SW 1271 (cell line): Measurements from ENCODE around the gene UGGT1.
A peak's percentile ranks its signal among the peaks of the same experiment; 100 is the strongest.

ENCODE experiments used
- DNase-seq, 2 experiments: peaks; one replicate each; lab custom pipeline; 2025; lab: John Stamatoyannopoulos, UW

UGGT1 gene, protein sequence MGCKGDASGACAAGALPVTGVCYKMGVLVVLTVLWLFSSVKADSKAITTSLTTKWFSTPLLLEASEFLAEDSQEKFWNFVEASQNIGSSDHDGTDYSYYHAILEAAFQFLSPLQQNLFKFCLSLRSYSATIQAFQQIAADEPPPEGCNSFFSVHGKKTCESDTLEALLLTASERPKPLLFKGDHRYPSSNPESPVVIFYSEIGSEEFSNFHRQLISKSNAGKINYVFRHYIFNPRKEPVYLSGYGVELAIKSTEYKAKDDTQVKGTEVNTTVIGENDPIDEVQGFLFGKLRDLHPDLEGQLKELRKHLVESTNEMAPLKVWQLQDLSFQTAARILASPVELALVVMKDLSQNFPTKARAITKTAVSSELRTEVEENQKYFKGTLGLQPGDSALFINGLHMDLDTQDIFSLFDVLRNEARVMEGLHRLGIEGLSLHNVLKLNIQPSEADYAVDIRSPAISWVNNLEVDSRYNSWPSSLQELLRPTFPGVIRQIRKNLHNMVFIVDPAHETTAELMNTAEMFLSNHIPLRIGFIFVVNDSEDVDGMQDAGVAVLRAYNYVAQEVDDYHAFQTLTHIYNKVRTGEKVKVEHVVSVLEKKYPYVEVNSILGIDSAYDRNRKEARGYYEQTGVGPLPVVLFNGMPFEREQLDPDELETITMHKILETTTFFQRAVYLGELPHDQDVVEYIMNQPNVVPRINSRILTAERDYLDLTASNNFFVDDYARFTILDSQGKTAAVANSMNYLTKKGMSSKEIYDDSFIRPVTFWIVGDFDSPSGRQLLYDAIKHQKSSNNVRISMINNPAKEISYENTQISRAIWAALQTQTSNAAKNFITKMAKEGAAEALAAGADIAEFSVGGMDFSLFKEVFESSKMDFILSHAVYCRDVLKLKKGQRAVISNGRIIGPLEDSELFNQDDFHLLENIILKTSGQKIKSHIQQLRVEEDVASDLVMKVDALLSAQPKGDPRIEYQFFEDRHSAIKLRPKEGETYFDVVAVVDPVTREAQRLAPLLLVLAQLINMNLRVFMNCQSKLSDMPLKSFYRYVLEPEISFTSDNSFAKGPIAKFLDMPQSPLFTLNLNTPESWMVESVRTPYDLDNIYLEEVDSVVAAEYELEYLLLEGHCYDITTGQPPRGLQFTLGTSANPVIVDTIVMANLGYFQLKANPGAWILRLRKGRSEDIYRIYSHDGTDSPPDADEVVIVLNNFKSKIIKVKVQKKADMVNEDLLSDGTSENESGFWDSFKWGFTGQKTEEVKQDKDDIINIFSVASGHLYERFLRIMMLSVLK (N-terminal part only)

DNA sequence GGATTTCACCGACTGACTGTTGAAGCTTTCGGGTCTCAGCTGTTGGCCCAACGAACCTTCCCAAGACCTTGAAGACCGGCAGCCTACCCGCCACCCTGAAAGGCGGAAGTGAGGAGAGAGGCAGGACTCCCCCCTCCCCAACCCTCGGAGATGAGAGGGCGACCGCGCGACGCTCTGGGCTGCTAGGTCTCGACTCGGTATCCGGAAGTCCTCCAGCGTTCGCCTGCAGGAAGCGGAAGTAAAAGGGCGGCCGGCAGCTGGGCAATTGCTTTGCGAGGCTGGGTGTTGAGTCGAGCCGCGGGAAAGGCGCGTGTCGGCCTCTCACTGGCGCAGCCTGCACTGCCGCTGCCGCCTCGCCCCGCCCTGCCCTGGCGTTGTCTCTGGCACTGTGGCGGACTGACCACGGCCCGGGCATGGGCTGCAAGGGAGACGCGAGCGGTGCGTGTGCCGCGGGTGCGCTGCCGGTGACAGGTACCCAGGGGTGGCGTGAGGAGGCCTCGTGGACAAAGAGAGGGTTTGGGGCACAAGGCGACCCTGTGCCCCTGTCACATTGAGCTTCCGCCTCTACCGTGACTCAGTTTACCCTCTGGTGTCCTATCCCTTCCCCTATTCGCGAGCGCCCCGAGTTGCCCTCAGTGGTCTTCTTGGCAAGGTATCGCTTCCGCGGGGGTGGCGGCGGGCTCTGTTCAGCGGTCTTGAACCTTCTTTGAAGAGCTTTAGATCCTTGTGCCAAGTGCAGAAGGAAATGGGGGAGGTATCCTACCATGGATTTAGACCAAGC is at the start of gene UGGT1:
Gene UGGT1, plus strand, starts transcription at position 256 of the 781 bp plus-strand sequence. Its CDS starts 158 bp downstream, at position 414.
- peak; percentile 96 for DNase-seq

DNA sequence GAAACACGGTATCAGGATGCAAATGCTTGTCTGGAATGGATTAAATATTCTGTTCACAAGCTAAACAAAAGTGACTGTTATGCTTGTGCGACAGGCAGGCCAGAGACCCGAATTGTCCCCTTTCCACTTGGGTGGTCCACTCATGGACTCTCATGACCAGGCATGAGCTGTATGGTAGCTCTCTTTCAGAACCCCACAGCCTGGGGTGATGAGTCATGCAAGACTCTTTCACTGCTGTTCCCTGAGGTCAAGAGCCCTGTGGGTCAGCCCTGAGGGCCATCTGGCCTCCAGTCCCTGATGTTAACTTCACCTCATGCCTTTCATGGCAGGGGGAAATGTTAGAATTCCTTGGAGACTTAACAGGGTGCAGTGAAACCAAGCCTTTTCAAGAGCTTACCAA is 49.4 kb upstream of the UGGT1 start:
- no peak for DNase-seq

DNA sequence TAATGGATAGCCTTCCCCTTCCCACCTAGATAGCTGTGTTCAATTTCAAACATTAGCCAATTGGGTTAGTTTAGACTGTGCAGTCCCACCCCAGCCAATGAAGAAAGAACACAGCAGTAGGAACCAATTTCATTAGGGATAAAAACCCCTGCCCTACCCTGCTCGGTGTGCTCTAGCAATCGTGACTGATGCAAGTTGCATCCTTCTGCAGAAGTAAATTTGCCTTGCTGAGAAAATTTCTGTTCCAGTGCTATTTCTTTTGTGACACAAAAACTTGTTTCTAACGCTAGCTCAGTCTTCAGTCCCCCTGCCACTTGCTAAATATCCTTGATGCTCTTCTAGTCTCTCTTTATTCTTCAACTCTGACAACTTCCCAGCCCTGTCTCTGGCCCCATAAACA is 48.0 kb upstream of the UGGT1 start:
- no peak for DNase-seq

DNA sequence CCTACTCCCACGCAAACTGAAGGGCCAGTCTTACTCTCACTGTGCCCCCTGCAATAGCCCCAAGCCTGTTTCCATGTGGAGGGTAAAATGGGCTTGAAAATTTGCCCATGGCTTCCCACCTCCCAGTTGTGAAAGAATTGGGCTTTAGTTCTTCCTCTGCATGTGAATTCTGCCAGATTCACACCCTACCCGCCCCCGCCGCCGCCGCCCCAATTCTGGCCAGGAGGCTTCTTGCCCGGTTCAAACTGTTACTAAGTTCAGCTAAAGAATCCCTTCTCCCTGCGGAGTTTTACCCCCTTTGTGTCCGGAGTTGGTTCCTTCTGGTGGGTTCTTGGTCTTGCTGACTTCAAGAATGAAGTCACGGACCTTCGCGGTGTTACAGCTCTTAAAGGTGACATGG is 37.7 kb upstream of the UGGT1 start:
- no peak for DNase-seq

DNA sequence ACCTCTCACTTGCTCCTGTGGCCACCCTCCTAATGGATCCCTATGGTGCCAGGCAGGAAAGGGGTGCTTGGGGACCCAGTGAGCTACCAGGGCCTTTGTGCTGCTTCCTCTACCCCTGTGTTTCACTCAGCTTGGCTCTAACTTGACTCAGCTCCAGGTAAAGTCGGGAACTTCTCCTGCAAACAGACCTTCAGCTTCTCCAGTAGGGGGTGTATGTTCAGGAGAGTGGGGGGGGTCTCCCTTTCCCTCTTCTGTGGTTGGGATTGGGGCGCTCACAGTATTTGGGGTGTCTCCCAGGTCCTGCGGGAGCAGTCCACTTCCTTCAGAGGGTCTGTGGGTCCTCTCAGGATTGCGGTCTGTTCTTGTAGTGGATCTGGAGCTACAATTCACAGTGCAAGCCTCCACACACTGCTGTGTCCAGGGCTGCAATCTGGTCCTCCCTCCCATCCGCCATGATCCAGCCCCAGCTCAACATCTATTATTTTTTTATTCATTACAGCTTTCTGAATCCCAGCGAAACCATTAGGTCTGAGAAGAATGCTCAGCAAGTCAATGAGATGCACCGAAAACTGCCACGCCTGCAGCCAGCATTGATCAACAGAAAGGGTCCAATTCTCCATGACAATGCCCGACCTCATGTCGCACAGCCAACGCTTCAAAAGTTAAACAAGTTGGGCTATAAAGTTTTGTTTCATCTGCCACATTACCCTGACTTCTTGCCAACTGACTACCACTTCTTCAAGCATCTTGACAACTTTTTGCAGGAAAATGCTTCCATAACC is 36.7 kb upstream of the UGGT1 start:
- DNase-seq = no peak

DNA sequence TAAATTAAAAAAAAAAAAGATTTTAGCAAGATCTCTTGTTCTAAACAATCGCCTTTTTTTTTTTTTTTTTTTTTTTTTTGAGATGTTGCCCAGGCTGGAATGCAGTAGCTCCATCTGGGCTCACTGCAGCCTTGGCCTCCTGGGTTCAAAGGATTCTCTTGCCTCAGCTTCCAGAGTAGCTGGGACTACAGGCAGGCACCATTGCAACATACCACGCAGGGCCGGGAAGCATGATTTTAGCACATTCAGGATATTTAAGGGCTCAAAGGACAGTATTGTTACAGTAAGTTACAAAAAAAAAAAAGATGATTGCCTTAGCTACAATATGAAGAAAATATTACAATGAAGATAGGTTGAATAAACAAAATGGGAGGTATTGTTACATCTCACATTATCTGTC is 33.7 kb upstream of the UGGT1 start:
- DNase-seq = no peak

DNA sequence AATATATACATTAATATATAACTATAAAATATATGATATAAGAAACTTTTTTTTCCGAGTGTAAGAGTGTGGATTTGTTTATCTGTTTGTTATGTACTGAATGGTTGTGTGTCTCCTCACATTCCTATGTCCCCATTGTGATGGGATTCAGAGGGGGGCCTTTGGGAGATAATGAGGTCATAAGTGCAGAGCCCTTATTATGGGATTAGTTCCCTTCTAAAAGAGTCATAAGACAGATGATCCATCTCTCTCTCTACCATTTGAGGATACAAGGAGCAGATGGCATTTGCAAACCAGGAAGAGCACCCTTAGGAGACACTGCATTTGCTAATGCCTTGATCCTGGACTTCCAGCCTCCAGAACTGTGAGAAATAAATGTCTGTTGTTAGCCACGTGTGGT is 32.9 kb upstream of the UGGT1 start:
- no peak for DNase-seq

DNA sequence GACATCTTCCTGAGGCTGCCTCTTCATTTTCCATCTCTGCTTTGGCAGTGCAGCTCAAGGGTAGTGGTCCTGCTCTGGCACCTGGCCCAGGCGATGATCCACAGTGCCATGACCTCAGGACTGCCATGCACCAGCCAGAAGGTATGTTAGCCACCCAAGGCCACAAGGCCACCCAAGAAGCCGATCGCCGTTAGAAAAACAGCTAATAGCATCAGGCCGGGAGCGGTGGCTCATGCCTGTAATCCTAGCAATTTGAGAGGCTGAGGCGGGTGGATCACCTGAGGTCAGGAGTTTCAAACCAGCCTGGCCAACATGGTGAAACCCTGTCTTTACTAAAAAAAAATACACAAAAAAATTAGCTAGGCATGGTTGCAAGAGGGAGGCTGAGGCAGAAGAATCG is 28.4 kb upstream of the UGGT1 start:
- no peak for DNase-seq

DNA sequence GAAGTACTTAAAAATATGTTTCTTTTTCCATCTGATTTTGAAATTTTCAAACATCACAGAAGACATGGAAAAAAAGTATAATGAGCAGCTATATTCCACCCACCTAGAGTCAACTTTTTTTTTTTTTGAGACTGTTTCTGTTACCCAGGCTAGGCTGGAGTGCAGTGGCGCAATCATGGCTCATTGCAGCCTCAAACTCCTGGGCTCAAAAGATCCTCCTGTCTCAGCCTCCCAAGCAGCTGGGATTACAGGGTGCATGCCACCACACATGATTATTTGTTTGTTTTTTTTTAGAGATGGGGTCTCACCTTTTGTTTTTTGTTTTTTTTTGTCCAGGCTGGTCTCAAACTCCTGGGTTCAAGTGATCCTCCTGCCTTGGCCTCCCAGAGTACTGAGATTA is 26.6 kb upstream of the UGGT1 start:
- DNase-seq = no peak

DNA sequence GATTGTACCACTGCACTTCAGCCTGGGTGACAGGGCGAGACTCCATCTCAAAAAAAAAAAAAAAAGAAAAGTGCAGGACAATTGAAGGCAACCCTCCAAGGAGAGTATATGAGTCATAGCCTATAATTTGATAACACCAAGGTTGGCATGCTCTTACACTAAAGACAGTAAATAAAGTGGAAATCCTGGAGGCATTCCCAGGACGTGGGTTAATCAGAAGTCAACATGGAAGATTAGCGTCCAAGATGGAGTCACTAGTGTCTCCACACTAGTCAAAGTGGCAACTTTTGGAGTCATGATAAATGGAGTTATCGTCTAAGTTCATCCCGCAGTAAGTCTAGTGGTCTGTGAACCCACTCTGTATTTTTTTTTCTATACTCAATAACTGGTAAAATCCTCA is 21.2 kb upstream of the UGGT1 start:
- DNase-seq = no peak

DNA sequence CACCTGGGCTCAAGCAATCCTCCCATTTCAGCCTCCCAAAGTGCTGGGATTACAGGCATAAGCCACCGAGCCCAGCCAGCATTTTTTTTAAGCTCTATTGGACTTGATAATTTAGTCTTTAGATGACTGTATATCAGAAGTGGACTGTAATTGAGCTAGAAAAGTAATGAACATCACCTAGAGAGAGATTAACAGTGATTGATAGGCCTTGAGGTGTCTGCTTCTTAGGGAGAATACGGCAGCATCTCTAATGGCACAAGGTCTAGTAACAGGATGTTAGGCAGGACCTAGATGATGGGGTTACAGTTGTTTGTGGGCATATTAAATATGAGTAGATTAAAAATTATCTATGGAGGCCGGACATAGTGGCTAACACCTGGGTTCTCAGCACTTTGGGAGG is 17.7 kb upstream of the UGGT1 start:
- DNase-seq = no peak

DNA sequence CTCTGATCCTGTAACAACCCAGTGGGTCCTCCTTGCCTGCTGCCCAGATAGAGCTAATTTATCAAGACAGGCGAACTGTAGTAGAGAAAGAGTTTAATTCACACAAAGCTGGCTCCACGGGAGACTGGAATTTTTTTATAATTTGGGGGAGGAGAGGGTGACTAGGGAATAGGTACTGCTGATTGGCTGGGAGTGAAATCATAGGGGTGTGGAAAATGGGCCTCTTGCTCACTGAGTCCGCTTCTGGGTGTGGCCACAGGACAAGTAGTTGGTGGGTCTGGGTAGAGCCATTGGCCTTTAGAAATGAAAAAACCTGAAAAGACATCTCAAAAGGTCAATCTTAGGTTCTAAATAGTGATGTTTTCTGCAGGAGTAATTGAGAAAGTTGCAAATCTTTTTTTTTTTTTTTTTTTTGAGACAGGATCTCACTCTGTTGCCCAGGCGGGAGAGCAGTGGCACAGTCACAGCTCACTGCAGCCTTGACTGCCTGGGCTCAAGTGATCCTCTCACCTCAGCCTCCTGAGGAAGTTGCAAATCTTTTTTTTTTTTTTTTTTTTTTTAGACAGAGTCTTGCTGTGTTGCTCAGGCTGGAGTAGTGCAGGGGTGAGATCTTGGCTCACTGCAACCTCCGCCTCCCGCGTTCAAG is 14.4 kb upstream of the UGGT1 start:
- no peak for DNase-seq

DNA sequence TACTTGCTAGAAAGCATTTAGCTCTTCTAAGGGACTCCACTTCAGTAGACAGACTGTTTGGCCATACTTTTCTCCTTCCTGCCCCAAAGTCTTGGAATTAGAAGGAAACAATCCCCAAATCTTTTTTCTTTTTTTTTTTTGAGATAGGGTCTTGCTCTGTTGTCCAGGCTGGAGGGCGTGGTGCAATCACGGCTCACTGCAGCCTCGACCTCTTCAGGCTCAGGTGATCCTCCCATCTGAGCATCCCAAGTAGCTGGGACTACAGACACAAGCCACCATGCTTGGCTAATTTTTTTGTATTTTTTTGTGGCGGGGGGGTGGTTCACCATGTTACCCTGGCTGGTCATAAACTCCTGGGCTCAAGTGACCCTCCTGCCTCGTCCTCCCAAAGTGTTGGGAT is 6.2 kb upstream of the UGGT1 start:
- no peak for DNase-seq

DNA sequence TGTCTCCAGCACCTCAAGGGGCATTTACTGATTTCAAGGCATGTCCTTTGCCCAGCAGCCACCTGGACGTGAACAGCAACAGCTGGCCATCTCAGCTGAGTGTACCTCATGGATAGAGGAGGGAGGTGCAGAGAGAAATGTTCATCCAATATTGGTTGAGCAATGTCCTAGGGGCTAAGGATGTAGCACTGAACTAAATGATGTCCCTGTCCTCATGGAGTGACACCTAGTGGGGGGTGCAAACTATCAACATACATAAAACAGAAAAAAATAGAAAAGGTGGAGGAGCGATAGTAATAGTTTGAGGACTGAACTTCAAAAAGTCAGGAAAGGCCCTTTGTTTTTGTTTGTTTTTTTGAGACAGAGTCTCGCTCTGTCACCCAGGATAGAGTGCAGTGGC is 4.8 kb upstream of the UGGT1 start:
- DNase-seq = no peak

DNA sequence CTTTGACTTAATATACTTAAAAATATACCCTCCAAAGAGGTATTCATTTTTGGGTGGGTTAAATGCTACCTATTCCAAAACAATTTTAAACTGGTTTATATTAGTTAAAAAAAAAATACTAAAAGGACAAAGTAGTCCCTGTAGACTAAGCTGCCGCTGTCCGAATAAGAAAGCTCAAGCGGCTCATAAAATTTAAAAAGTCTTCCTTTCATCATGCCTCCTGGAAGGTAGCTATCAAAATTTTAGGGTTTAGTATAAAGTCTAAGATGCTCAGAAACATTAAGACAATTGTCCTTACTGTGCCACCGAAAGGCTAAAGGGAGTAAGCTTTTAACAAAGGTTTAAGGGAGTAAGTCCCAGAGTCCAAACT is 440 bp upstream of the UGGT1 start:
- no peak for DNase-seq

DNA sequence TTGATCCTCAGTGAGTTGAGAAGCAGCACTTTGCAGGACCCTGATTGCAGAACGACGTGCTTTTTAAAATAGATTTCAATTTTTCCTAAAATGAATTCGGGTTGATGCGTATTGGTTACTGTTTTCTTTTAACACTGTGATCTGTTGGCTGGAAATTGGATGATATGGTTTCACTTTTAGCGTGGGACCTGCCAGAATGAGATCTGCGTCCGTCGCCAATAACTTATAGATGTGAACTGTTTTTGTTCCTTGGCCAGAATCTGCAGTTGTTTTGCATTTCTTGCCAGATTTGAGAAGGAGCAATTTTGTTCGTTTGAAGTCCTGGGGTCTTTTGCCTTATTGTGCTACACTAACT is 703 bp downstream of the UGGT1 start:
- DNase-seq = no peak

DNA sequence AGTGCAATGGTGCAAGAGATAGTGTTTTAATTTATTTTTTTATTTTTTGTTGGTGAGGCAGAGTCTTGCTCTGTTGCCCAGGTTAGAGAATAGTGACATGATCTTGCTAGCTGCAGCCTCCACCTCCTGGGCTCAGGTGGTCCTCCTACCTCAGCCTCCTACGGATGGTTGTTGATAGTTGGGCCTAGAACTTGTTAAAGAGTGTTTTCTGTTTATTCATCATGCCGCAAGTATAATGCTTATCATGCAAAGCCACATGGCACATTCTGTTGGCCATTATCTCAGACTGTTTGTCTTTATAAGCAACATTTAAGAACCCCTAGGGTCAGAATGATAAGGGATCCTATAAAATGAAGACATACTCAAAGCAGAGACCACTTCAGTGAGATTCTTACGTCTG is 1.7 kb downstream of the UGGT1 start:
- no peak for DNase-seq

DNA sequence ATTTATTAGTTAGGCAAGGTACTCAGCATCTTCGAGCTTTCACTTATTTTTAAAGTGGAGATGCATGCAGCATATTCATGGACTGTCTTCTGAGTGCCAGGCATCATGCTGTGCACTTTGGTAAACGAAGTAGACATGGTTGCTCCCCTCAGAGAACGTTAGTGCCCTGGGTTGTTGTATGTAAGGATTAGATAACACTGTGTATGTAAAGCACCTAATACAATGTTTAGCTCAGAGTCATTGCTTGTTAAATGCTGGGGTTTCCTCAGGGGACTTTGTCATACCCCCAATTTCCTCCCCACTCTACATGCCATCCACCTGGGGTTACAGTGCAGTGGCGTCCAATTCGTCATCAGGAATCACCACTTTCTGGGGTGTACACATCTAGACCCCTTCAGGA is 2.8 kb downstream of the UGGT1 start:
- no peak for DNase-seq

DNA sequence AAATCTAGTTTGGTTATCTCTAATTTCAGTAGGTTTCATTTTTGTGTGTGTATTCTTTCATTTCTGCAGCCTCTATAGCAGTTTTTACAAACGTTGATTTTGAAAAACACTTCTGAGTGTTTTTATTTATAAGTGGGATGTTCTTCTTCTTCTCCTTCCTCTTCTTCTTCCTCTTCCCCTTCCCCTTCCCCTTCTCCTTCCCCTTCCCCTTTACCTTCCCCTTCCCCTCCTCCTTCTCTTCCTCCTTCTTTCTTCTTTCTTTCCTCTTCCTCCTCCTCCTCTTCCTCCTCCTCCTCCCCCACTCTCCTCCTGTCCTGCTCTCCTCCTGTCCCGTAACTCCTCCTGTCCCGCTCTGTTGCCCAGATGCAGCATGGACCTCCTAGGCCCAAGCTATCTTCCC is 4.2 kb downstream of the UGGT1 start:
- no peak for DNase-seq

DNA sequence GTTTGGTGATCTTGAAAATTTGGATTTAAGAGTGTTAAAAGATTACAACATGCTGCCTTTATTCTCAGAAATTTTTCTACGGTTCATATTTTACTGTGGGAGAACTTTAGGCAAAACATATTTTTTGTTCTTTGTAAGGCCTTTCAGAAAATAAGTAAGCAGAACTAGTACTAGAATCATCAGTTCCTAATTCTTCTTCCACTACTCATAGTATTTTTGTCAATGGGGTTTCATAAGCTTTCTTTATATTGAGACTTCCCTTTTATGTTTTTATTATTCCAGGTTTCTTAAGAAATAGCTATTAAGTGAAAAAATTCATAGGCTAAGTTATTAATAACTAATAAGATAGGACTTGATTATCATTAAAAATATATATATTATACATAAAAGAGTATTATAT is 12.4 kb downstream of the UGGT1 start:
- DNase-seq = no peak

DNA sequence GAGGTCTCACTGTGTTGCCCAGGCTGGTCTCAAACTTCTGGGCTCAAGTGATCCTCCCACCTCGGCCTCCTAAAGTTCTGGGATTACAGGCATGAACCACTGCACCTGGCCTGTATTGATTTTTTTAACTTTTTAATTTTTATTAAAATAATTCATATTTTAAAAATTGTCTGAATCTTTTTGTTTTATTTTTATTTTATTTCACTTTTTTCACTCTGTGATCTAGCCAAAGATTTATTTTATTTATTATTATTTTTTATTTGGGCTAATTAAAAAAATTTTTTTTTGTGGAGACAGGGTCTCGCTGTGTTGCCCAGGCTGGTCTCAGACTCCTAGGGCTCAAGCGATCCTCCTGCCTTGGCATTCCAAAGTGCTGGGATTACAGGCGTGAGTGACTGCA is 14.1 kb downstream of the UGGT1 start:
- no peak for DNase-seq
